Stomach (tissue), 9 donors: Measurements from ENCODE around the gene NAT16. TPM values are rescaled to one million over a fixed set of nuclear protein-coding genes. Genes with fewer than 3 reads are reported as not detected.

Experiments used
- DNase-seq, 2 donors: peaks; one replicate each; pipeline versions ENCODE4 v3.0.0 to v3.0.0-alpha.2; 2013 to 2019
- H3K27ac ChIP-seq, 5 donors: fragments of 200-600 bp in 4 of 5; sonication (generic) in 4 of 5; one replicate each; pipeline ENCODE4 v1.5.1; 2013 to 2019; ENCODE audit warnings: mild to moderate bottlenecking in 1 of 5, moderate library complexity in 1 of 5
- H3K27me3 ChIP-seq, 3 donors: fragments of 200-600 bp; sonication (generic); one replicate each; pipeline ENCODE4 v1.5.1; 2017 to 2019; ENCODE audit warnings: mixed run types in 1 of 3
- H3K36me3 ChIP-seq, 4 donors: fragments of 200-600 bp; sonication (generic); 1 replicate in 3 of 4; 2 replicates in 1 of 4; pipeline ENCODE4 v1.5.1; 2016 to 2019
- H3K4me1 ChIP-seq, 4 donors: fragments of 200-600 bp; sonication (generic); one replicate each; pipeline ENCODE4 v1.5.1; 2016 to 2019
- H3K4me3 ChIP-seq, 4 donors: fragments of 200-600 bp; sonication (generic) in 3 of 4; one replicate each; pipeline ENCODE4 v1.5.1; 2016 to 2019; ENCODE audit warnings: mild to moderate bottlenecking in 1 of 4
- H3K9me3 ChIP-seq, 4 donors: fragments of 200-600 bp; sonication (generic); one replicate each; pipeline ENCODE4 v1.5.1; 2016 to 2019
- CTCF ChIP-seq, 7 experiments: fragments of 450-650 bp in 4 of 7; fragments of 200-600 bp in 3 of 7; sonication (generic) in 3 of 7; IDR thresholded peaks; one replicate each; pipeline ENCODE4 v1.5.1; 2016 to 2019; ENCODE audit warnings: antibody characterized with exemption in 7 of 7, control low read depth in 2 of 7, mild to moderate bottlenecking in 1 of 7
- EP300 ChIP-seq: sonication (generic); formaldehyde crosslinking; IDR thresholded peaks from one replicate; pipeline ENCODE4 v1.6.1; 2017; ENCODE audit warnings: antibody characterized with exemption
- POLR2A ChIP-seq, 4 donors: fragments of 450-650 bp; IDR thresholded peaks; one replicate each; pipeline ENCODE4 v1.6.1; 2016; ENCODE audit warnings: antibody characterized with exemption in 4 of 4, control low read depth in 2 of 4, mild to moderate bottlenecking in 1 of 4, moderate library complexity in 1 of 4
- POLR2AphosphoS5 ChIP-seq, 3 donors: sonication (generic); formaldehyde crosslinking; IDR thresholded peaks; one replicate each; pipeline ENCODE4 v1.6.1; 2016; ENCODE audit warnings: antibody characterized with exemption in 3 of 3
- WGBS, 5 donors: extraction: QIAGEN DNeasy Blood & Tissue Kit in 3 of 5; methylation state at CpG; one replicate each; pipeline versions ENCODE4 v1.1.5 to v1.1.7; 2013 to 2018; 5-methylcytosine and 5-hydroxymethylcytosine counted together
- intact Hi-C: fragments of 100-400 bp; cut with DNase I; formaldehyde crosslinking; loops from one replicate; pipeline ENCODE4 v1.15.1; 2023; ENCODE audit warnings: low total_unique reads
- polyA plus RNA-seq, 3 donors: library from polyadenylated mRNA; stranded (reverse); fragments of 200-250 nt; gene quantifications; one replicate each; pipeline ENCODE4 v1.2.3, GENCODE V29; 2013
- total RNA-seq, 5 donors: library from RNA; depleted of rRNA; stranded (reverse); fragments of >200 nt; gene quantifications; one replicate each; pipeline versions ENCODE4 v1.1.0 to v1.2.3, GENCODE V29; 2014 to 2016
- donor health status: healthy with polysubstance abuse.
- donor health status: Bipolar disorder and iron deficiency.
- donor health status: healthy.

The NAT16 gene
- total and polyA plus RNA-seq, 8 donors: 0.05 TPM; not detected in 7

GRCh38 chr7:101210143-101210542, 30.1 kb upstream of the NAT16 start:
- peaks cover 55 to 95% (median 94%) of the 10 kb centered on the region in 4 donors for H3K36me3 ChIP-seq
- H3K4me1 ChIP-seq: peaks cover 0 to 7% (median 0%) of the 10 kb centered on the region in 4 donors
- DNase-seq: no peak
- no peaks in the 10 kb centered on the region for H3K9me3 ChIP-seq
- no peak overlapping the region for H3K4me3 ChIP-seq
- no peak overlapping the region for H3K27ac ChIP-seq
- no peaks in the 10 kb centered on the region for H3K27me3 ChIP-seq
- intact Hi-C loops: no loop called here
- 90 to 94% (median 93%) methylated on average over 14 to 19 of the region's 19 CpGs for WGBS, 5 donors
- TF ChIP-seq POLR2A (IDR thresholded peaks at IDR 0.05): no peak
- no peak for TF ChIP-seq CTCF (IDR thresholded peaks at IDR 0.05)
- no peak for TF ChIP-seq EP300
- no peak for TF ChIP-seq POLR2AphosphoS5 (IDR thresholded peaks at IDR 0.05)

- H3K27ac ChIP-seq: no peak overlapping the region
- H3K4me1 ChIP-seq: no peaks in the 10 kb centered on the region
- no peak for TF ChIP-seq POLR2A (IDR thresholded peaks at IDR 0.05)
- no peak for TF ChIP-seq EP300
- TF ChIP-seq CTCF (IDR thresholded peaks at IDR 0.05): no peak
- WGBS, 5 donors: 89 to 96% (median 92%) methylated on average over 14 of the region's 14 CpGs
- no peaks in the 10 kb centered on the region for H3K9me3 ChIP-seq
- no peak overlapping the region for H3K4me3 ChIP-seq
- H3K27me3 ChIP-seq: peaks cover 0 to 4% (median 0%) of the 10 kb centered on the region in 3 donors
- intact Hi-C loops: no loop called here
- peaks cover 49 to 82% (median 81%) of the 10 kb centered on the region in 4 donors for H3K36me3 ChIP-seq
- no peak for DNase-seq
Measured at GRCh38 chr7:101208794-101209193, 28.7 kb upstream of the NAT16 start.

- peaks cover 41 to 68% (median 68%) of the 10 kb centered on the region in 4 donors for H3K36me3 ChIP-seq
- no peak overlapping the region for H3K4me3 ChIP-seq
Measured at GRCh38 chr7:101207459-101207858, 27.4 kb upstream of the NAT16 start.

GRCh38 chr7:101206665-101207042, 26.6 kb upstream of the NAT16 start:
- no peak for DNase-seq
- Histone ChIP-seq H3K27me3 (peaks cover 0 to 25% (median 14%) of the 10 kb centered on the region in 3 donors), H3K9me3 (no peaks in the 10 kb centered on the region), H3K27ac (no peak overlapping the region), H3K4me1 (peaks cover 6 to 7% (median 7%) of the 10 kb centered on the region in 4 donors), H3K36me3 (peaks cover 33 to 60% (median 60%) of the 10 kb centered on the region in 4 donors), H3K4me3 (no peak overlapping the region)
- TF ChIP-seq EP300: no peak
- no peak for TF ChIP-seq POLR2A (IDR thresholded peaks at IDR 0.05)
- TF ChIP-seq CTCF (IDR thresholded peaks at IDR 0.05): no peak
- no peak for TF ChIP-seq POLR2AphosphoS5 (IDR thresholded peaks at IDR 0.05)
- WGBS, 5 donors: 81 to 91% (median 87%) methylated on average over 19 of the region's 19 CpGs
- intact Hi-C loops: no loop called here

More at GRCh38 chr7:101207459-101207858, 27.4 kb upstream of the NAT16 start:
- intact Hi-C loops: no loop called here
- 84 to 94% (median 93%) methylated on average over 8 to 17 of the region's 17 CpGs for WGBS, 5 donors
- Histone ChIP-seq H3K27ac (no peak overlapping the region), H3K9me3 (no peaks in the 10 kb centered on the region), H3K4me1 (no peaks in the 10 kb centered on the region), H3K27me3 (peaks cover 0 to 17% (median 6%) of the 10 kb centered on the region in 3 donors)
- DNase-seq: no peak
- TF ChIP-seq POLR2A (IDR thresholded peaks at IDR 0.05): no peak
- TF ChIP-seq EP300: no peak
- no peak for TF ChIP-seq CTCF (IDR thresholded peaks at IDR 0.05)
- no peak for TF ChIP-seq POLR2AphosphoS5 (IDR thresholded peaks at IDR 0.05)
